Measurements from ENCODE around the gene STK36. TPM values are rescaled to one million over a fixed set of nuclear protein-coding genes. Genes with fewer than 3 reads are reported as not detected.

Gene STK36
- total and polyA plus RNA-seq, 4 donors: 18.0 to 70.6 (median 31.3) TPM

DNA sequence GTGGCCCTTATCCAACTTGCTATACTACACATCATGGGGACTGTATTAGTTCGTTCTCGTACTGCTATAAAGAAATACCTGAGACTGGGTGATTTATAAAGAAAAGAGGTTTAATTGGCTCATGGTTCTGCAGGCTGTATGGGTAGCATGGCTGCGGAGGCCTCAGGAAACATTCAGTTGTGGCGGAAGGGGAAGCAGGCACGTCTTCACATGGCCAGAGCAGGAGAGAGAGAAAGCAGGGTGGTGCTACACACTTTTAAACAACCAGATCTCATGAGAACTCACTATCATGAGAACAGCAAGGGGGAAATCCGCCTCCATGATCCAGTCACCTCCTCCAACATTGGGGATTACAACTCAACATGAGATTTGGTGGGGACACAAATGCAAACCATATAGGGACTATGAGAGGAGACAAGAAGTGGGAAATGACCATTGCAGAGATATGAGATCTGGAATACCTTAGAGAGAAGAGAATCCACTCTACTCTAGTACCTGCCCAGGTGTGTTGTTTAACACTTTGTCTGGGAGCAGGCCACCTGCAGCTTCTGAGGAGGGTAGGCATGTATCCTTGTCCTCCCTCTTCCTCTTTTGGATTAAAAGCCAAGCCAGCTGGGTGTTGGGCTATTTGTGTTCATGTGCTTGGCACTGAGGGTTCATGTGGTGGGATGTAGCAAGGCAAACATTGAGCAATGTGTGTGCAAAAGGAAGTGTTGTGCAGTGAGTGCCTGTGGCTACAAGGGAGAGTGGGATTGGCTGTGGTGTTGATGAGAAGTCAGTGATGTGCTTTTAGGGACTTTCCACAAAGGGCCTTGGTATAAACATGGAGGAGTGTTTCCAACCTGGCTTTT is 61.5 kb downstream of the STK36 start:
- peaks cover 0 to 6% (median 4%) of the 10 kb centered on the region in 5 donors for H3K4me1 ChIP-seq (ENCODE audit: control insufficient read depth in 5 of 5, insufficient read depth in 5 of 5, low read length in 5 of 5)
- H3K36me3 ChIP-seq (ENCODE audit: control insufficient read depth in 4 of 4, insufficient read depth in 4 of 4, low read length in 4 of 4): peaks cover 0 to 9% (median 6%) of the 10 kb centered on the region in 4 donors
- H3K9me3 ChIP-seq (ENCODE audit: control insufficient read depth in 4 of 4, insufficient read depth in 3 of 4, low read length in 3 of 4): no peaks in the 10 kb centered on the region
- TF ChIP-seq, protein P1, sequence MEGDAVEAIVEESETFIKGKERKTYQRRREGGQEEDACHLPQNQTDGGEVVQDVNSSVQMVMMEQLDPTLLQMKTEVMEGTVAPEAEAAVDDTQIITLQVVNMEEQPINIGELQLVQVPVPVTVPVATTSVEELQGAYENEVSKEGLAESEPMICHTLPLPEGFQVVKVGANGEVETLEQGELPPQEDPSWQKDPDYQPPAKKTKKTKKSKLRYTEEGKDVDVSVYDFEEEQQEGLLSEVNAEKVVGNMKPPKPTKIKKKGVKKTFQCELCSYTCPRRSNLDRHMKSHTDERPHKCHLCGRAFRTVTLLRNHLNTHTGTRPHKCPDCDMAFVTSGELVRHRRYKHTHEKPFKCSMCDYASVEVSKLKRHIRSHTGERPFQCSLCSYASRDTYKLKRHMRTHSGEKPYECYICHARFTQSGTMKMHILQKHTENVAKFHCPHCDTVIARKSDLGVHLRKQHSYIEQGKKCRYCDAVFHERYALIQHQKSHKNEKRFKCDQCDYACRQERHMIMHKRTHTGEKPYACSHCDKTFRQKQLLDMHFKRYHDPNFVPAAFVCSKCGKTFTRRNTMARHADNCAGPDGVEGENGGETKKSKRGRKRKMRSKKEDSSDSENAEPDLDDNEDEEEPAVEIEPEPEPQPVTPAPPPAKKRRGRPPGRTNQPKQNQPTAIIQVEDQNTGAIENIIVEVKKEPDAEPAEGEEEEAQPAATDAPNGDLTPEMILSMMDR (IDR thresholded peaks at IDR 0.05; ENCODE audit: control extremely low read depth, extremely low read depth): no peak
- DNase-seq (no peak), ATAC-seq (ENCODE audit: insufficient read depth, low FRiP score) (peak; percentile 69)
- no peaks in the 10 kb centered on the region for H3K27me3 ChIP-seq (ENCODE audit: control insufficient read depth in 3 of 3, insufficient read depth in 3 of 3, low read length in 2 of 3)
- WGBS, 2 donors: 70 to 74% methylated on average over 6 of the region's 6 CpGs
- no peak overlapping the region for H3K27ac ChIP-seq (ENCODE audit: low read depth in 1 of 2, low read length in 1 of 2)
- no peak overlapping the region for H3K4me3 ChIP-seq
- no peak overlapping the region for H3K9ac ChIP-seq (ENCODE audit: insufficient read depth in 1 of 2, low read length in 2 of 2)

DNA sequence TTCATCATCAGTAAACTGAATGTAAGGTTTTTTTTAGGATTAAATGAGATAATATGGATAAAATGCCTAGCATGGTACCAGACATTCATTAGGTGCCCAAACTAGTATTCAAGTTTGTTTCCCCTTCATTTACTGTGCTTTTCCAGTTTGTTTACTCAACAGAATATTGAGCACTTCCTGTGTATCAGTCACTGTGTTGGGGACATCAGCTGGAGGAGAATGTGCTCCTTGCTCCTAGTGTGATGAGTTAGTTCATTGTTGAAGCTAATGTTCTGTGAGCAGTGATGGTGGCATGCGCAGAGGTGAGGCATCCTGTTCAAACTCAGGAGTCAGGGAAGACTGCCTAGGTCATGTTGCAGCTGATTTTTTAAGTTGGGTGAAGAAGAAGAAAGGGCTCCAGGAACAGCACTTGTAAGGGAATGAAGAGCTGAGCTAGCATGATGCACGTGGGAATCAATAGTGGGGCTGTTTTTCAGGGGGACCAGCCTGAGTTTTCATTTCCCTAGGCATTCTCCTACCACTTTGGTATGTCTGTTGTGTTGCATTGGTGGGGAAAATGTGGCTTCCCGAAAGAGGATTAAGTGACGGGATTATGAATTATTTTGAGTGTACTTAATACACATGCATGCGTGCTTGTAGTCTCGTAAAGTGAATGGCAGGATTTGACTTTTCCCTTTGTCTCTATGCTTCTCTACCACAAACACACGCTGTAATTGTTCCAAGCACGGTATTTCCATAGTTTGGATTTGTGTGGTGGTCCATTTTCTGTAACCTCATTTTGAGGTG is 62.5 kb downstream of the STK36 start:
- WGBS, 2 donors: 96 to 97% methylated on average over 8 of the region's 8 CpGs
- H3K27me3 ChIP-seq (ENCODE audit: control insufficient read depth in 3 of 3, insufficient read depth in 3 of 3, low read length in 2 of 3): no peaks in the 10 kb centered on the region
- H3K27ac ChIP-seq (ENCODE audit: low read depth in 1 of 2, low read length in 1 of 2): no peak overlapping the region
- TF ChIP-seq, protein P1 (IDR thresholded peaks at IDR 0.05; ENCODE audit: control extremely low read depth, extremely low read depth): no peak
- no peak overlapping the region for H3K4me3 ChIP-seq
- H3K9me3 ChIP-seq (ENCODE audit: control insufficient read depth in 4 of 4, insufficient read depth in 3 of 4, low read length in 3 of 4): no peaks in the 10 kb centered on the region
- no peak for DNase-seq
- H3K36me3 ChIP-seq (ENCODE audit: control insufficient read depth in 4 of 4, insufficient read depth in 4 of 4, low read length in 4 of 4): peaks cover 6 to 15% (median 9%) of the 10 kb centered on the region in 4 donors
- no peak overlapping the region for H3K9ac ChIP-seq (ENCODE audit: insufficient read depth in 1 of 2, low read length in 2 of 2)
- ATAC-seq (ENCODE audit: insufficient read depth, low FRiP score): no peak
- peaks cover 0 to 6% (median 4%) of the 10 kb centered on the region in 5 donors for H3K4me1 ChIP-seq (ENCODE audit: control insufficient read depth in 5 of 5, insufficient read depth in 5 of 5, low read length in 5 of 5)

DNA sequence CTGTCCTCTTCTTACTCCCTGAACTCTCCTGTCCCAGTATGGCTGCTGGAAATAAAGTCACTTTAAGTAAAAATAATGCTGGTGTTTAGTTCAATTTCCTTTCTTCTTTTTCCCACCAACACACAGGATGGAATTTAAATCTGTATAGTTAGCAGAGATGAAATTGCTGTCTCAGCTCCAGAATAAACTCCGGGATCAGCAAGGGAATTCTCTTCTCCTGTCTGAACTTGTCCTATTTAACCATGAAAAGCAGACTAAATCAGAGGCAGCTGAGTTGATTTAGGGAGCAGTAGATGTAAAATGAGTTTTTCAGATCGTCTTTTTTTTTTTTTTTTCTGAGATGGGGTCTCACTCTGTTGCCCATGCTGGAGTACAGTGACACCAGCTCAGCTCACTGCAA is 64.6 kb downstream of the STK36 start:
- WGBS, 2 donors: 90 to 96% methylated on average over 2 of the region's 2 CpGs
- peaks cover 7 to 24% (median 10%) of the 10 kb centered on the region in 4 donors for H3K36me3 ChIP-seq (ENCODE audit: control insufficient read depth in 4 of 4, insufficient read depth in 4 of 4, low read length in 4 of 4)
- no peaks in the 10 kb centered on the region for H3K9me3 ChIP-seq (ENCODE audit: control insufficient read depth in 4 of 4, insufficient read depth in 3 of 4, low read length in 3 of 4)
- no peak overlapping the region for H3K4me3 ChIP-seq
- no peak overlapping the region for H3K9ac ChIP-seq (ENCODE audit: insufficient read depth in 1 of 2, low read length in 2 of 2)
- TF ChIP-seq, protein P1 (IDR thresholded peaks at IDR 0.05; ENCODE audit: control extremely low read depth, extremely low read depth): no peak
- peaks cover 0 to 4% (median 3%) of the 10 kb centered on the region in 5 donors for H3K4me1 ChIP-seq (ENCODE audit: control insufficient read depth in 5 of 5, insufficient read depth in 5 of 5, low read length in 5 of 5)
- H3K27me3 ChIP-seq (ENCODE audit: control insufficient read depth in 3 of 3, insufficient read depth in 3 of 3, low read length in 2 of 3): no peaks in the 10 kb centered on the region
- ATAC-seq (ENCODE audit: insufficient read depth, low FRiP score): no peak
- DNase-seq: no peak
- no peak overlapping the region for H3K27ac ChIP-seq (ENCODE audit: low read depth in 1 of 2, low read length in 1 of 2)

All from lung (tissue), 12 donors.